ENCODE data around the gene TMEM131L. TPM values are rescaled to one million over a fixed set of nuclear protein-coding genes. Genes with fewer than 3 reads are reported as not detected.

TMEM131L gene
- total RNA-seq, 2 donors from 2014 or later, result 22.2 to 25.6 TPM

DNA sequence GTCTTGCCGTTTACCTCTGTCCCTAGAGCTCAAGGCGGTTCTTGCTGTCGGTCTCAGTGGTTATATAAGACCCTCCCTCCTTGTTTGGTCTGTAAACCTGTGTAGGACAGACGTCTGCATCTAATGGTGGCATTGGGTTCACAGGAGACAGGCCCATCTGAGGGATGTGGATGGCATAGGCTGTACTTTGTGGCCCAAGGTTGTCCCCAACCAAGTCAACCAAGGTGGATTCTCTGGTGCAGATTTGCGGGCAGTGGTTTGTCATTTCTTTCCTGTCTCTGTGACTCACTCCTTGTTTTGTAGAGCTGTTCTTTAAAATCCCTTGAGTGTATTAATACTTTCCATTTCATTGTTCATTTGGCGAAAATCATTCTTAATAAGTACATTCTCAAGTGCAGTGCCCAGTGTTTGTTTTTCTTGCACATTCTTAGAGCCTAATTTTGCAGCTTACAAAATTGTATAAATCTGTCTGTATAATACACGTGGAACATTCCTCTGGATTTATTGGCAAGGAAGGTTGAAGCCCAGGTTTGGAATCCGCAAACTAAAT, 149.9 kb downstream of the TMEM131L start:
- H3K36me3 ChIP-seq, result peaks cover 14% of the 10 kb centered on the region
- no peak overlapping the region for H3K4me3 ChIP-seq
- TF ChIP-seq, protein P1, sequence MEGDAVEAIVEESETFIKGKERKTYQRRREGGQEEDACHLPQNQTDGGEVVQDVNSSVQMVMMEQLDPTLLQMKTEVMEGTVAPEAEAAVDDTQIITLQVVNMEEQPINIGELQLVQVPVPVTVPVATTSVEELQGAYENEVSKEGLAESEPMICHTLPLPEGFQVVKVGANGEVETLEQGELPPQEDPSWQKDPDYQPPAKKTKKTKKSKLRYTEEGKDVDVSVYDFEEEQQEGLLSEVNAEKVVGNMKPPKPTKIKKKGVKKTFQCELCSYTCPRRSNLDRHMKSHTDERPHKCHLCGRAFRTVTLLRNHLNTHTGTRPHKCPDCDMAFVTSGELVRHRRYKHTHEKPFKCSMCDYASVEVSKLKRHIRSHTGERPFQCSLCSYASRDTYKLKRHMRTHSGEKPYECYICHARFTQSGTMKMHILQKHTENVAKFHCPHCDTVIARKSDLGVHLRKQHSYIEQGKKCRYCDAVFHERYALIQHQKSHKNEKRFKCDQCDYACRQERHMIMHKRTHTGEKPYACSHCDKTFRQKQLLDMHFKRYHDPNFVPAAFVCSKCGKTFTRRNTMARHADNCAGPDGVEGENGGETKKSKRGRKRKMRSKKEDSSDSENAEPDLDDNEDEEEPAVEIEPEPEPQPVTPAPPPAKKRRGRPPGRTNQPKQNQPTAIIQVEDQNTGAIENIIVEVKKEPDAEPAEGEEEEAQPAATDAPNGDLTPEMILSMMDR (IDR thresholded peaks at IDR 0.05), result no peak
- H3K27ac ChIP-seq, result peak overlapping the region; percentile 64 to 76
- DNase-seq (ENCODE audit: low spot score), result no peak
- peaks cover 9 to 11% of the 10 kb centered on the region in 2 donors for H3K4me1 ChIP-seq (ENCODE audit: control insufficient read depth in 1 of 2, low read depth in 2 of 2)
- ATAC-seq (ENCODE audit: insufficient number of reproducible peaks, low FRiP score, low read depth), result no peak
- H3K9me3 ChIP-seq, result no peaks in the 10 kb centered on the region
- H3K27me3 ChIP-seq (replicated peaks; ENCODE audit: insufficient read depth), result no peaks in the 10 kb centered on the region

DNA sequence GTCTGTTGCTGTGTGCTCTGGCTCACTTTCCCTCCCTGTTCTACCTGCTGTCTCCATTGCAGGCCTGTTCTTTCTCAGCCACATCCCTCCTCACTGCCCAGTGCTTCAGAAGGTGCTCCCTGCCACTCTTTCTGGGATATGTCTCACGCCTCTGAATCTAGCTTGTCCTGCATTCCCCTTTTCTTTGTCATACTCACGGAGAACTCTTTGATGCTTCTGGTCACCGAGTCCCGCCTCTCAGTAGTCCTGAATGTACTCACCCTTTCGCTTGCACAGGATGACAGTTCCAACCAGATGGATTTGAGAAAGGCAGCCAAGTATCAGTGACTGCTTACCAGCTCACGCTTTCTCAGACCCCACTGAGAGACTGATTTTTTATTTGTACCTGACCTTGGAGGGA, 152.7 kb downstream of the TMEM131L start:
- Histone ChIP-seq H3K4me1 (ENCODE audit: control insufficient read depth in 1 of 2, low read depth in 2 of 2) (peaks cover 9 to 11% of the 10 kb centered on the region in 2 donors), H3K27me3 (replicated peaks; ENCODE audit: insufficient read depth) (no peaks in the 10 kb centered on the region), H3K36me3 (peaks cover 17% of the 10 kb centered on the region), H3K27ac (no peak overlapping the region), H3K4me3 (no peak overlapping the region), H3K9me3 (no peaks in the 10 kb centered on the region)
- ATAC-seq (ENCODE audit: insufficient number of reproducible peaks, low FRiP score, low read depth) (no peak), DNase-seq (ENCODE audit: low spot score) (no peak)
- TF ChIP-seq, protein P1 (IDR thresholded peaks at IDR 0.05), result no peak

DNA sequence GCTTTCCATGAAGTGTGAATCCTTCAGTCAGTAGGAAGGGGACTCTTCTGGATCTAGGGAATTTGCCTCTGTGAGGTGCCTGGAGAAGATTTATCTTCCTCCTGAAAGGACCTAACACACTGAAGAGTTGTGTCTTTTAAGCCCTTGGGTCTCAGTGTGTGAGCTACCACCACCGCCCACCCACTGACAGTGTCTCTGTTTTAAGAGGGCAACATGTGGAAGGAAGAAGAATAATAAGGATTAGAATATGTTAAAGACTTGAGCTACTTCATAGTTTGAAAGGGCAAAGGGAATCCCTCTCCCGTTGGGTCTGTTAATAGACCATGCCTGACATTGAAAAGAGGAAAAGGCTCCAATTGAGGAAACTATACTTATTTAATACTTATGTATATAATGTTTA, 153.7 kb downstream of the TMEM131L start:
- Histone ChIP-seq H3K9me3 (no peaks in the 10 kb centered on the region), H3K27ac (no peak overlapping the region), H3K27me3 (replicated peaks; ENCODE audit: insufficient read depth) (no peaks in the 10 kb centered on the region), H3K4me3 (no peak overlapping the region), H3K4me1 (ENCODE audit: control insufficient read depth in 1 of 2, low read depth in 2 of 2) (peaks cover 9 to 11% of the 10 kb centered on the region in 2 donors), H3K36me3 (peaks cover 14% of the 10 kb centered on the region)
- TF ChIP-seq, protein P1 (IDR thresholded peaks at IDR 0.05), result no peak
- no peak for ATAC-seq (ENCODE audit: insufficient number of reproducible peaks, low FRiP score, low read depth)
- DNase-seq (ENCODE audit: low spot score), result no peak

DNA sequence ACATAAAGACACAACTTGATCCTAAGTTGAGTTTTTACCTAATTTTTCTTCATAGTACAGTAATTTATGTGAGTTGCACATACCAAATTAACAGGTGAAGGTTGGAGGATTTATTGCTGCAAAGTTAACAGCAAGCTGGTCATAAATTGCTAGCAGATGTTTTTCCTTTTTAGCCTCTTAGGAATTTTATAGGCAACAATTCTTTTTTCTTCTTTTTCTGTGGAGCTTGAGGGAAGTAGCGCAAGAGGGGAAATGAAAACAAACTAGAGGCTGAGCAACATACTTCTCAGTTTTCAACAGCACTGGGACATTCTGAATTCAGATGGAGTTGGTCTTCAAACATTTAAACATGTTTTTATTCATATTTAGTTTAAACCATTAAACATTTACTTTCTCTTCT, 154.2 kb downstream of the TMEM131L start:
- DNase-seq (ENCODE audit: low spot score), result no peak
- no peak for ATAC-seq (ENCODE audit: insufficient number of reproducible peaks, low FRiP score, low read depth)

DNA sequence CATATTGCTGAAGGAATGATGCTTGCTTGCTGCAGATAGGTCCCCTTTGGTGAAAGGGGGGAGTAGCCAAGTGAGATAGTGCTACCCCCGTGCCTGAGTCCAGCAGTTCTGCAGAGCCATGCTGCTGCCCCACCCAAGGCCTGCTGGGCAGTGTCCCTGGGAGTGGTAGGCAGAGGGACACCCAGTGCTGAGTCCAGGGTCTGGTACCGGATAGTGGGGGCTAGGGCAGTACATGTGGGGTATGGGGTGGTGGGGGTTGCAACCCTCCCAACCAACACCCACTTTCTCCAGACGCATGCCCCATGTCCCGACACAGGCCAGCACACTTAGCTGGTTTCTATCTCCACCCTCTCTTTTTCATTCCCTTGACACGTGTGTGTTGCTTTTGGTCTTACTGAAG, 155.9 kb downstream of the TMEM131L start:
- H3K4me3 ChIP-seq, result no peak overlapping the region

More for the DNA sequence above, 154.2 kb downstream of the TMEM131L start:
- H3K4me1 ChIP-seq (ENCODE audit: control insufficient read depth in 1 of 2, low read depth in 2 of 2), result peaks cover 9 to 11% of the 10 kb centered on the region in 2 donors
- TF ChIP-seq, protein P1 (IDR thresholded peaks at IDR 0.05), result no peak
- H3K27me3 ChIP-seq (replicated peaks; ENCODE audit: insufficient read depth), result no peaks in the 10 kb centered on the region
- H3K27ac ChIP-seq, result no peak overlapping the region
- H3K9me3 ChIP-seq, result no peaks in the 10 kb centered on the region
- H3K36me3 ChIP-seq, result peaks cover 11% of the 10 kb centered on the region
- H3K4me3 ChIP-seq, result no peak overlapping the region

More for the DNA sequence above, 155.9 kb downstream of the TMEM131L start:
- Histone ChIP-seq H3K9me3 (no peaks in the 10 kb centered on the region), H3K36me3 (peaks cover 17% of the 10 kb centered on the region), H3K4me1 (ENCODE audit: control insufficient read depth in 1 of 2, low read depth in 2 of 2) (peaks cover 0 to 8% of the 10 kb centered on the region in 2 donors), H3K27ac (no peak overlapping the region), H3K27me3 (replicated peaks; ENCODE audit: insufficient read depth) (no peaks in the 10 kb centered on the region)
- ATAC-seq (ENCODE audit: insufficient number of reproducible peaks, low FRiP score, low read depth) (no peak), DNase-seq (ENCODE audit: low spot score) (no peak)
- TF ChIP-seq, protein P1 (IDR thresholded peaks at IDR 0.05), result no peak

Measured in thoracic aorta (tissue), 2 donors.